Measurements from ENCODE around the gene PLP1.

DNA sequence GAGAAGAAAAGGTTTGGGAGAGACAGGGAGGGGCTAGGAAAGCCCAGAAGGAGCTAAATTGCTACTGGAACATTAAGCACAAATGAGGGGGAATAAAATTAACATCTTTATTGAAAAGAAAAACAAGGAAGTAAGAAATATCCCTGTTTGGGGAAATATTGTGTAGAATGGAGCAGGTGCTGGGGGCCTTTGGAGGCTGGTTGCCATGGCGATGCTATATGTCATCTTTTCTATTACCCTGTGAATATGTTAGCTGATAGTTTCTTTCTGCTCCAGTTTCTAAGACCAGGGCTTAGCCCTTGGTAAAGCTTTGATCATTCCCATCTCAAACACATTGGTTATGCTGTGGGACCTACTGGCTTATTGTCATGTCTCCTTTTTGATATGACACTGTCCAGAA, 37.2 kb upstream of the PLP1 start:
- no peak for TF ChIP-seq POLR2AphosphoS5 (IDR thresholded peaks at IDR 0.05; ENCODE audit: borderline replicate concordance, low read depth, low read length)
- no peak for TF ChIP-seq EZH2 (IDR thresholded peaks at IDR 0.05)
- TF ChIP-seq FOXP2 (optimal IDR thresholded peaks at IDR 0.05; ENCODE audit: control extremely low read depth, extremely low read length, insufficient read depth), result no peak

Measured in SK-N-MC (cell line).